ENCODE data around the gene TMEM63C. TPM values are rescaled to one million over a fixed set of nuclear protein-coding genes. Genes with fewer than 3 reads are reported as not detected.

TMEM63C gene
- total and polyA plus RNA-seq, 2 donors (not counting 3 experiments of a cell fraction or from before 2014, with no cell fraction given): not detected

- no peak for FAIRE-seq
- Histone ChIP-seq H3K9me1 (replicated peaks; ENCODE audit: control insufficient read depth, extremely low read depth, insufficient read depth, low read length) (no peaks in the 10 kb centered on the region), H3K27ac (ENCODE audit: insufficient read depth, low read depth, low read length) (no peak overlapping the region), H3K36me3 (ENCODE audit: control insufficient read depth in 2 of 2, extremely low read depth in 1 of 2, insufficient read depth in 2 of 2, low read length in 2 of 2) (no peaks in the 10 kb centered on the region), H3K27me3 (ENCODE audit: control insufficient read depth in 2 of 2, insufficient read depth in 2 of 2, low read length in 2 of 2) (no peaks in the 10 kb centered on the region), H3K4me3 (replicated peaks in 1 of 3; ENCODE audit: insufficient read depth in 1 of 3, low read depth in 1 of 3, low read length in 3 of 3) (no peak overlapping the region), H3K79me2 (ENCODE audit: control insufficient read depth, insufficient read depth, low read length) (no peaks in the 10 kb centered on the region), H2AFZ (ENCODE audit: low read depth, low read length) (no peak overlapping the region), H3K4me1 (ENCODE audit: control insufficient read depth, extremely low read depth, insufficient read depth, low read length) (no peaks in the 10 kb centered on the region), H4K20me1 (replicated peaks; ENCODE audit: control insufficient read depth, extremely low read depth, insufficient read depth, low read length) (no peaks in the 10 kb centered on the region), H3K9me3 (replicated peaks; ENCODE audit: control insufficient read depth, insufficient read depth, low read length) (no peaks in the 10 kb centered on the region), H3K9ac (replicated peaks; ENCODE audit: extremely low read depth, insufficient read depth, low read length) (no peak overlapping the region), H3K4me2 (ENCODE audit: insufficient read depth, low read length) (no peak overlapping the region)
- intact Hi-C loops (cut with micrococcal nuclease) (no loop called here), dilution Hi-C loops (cut with MboI; ENCODE audit: extremely low pct_ligation_motif_present, low sequenced_read_pairs) (no loop called here)
- ChIA-PET POLR2A (no interaction called here), CTCF (interaction anchor here (1.2 to 1.7 kb wide), 2 partner anchors 9 to 111 kb away, joined by 4 to 5 read pairs; no protein-coding TSS in a partner anchor)
- TF ChIP-seq MAX (IDR thresholded peaks at IDR 0.05; ENCODE audit: insufficient read depth, insufficient read length) (no peak), GATA2 (IDR thresholded peaks at IDR 0.05; ENCODE audit: insufficient read depth, insufficient read length, low read depth, low read length) (no peak), CTCF (IDR thresholded peaks at IDR 0.05; ENCODE audit: extremely low read depth in 1 of 2, insufficient read depth in 1 of 2, low read depth in 1 of 2, low read length in 2 of 2) (no peak), FOS (IDR thresholded peaks at IDR 0.05; ENCODE audit: borderline replicate concordance, insufficient read depth, low read length) (no peak), JUN (IDR thresholded peaks at IDR 0.05; ENCODE audit: borderline replicate concordance, insufficient read depth, insufficient read length, low read depth) (no peak), POLR2AphosphoS5 (IDR thresholded peaks at IDR 0.05; ENCODE audit: insufficient read depth, low read depth, low read length) (no peak), POLR2A (IDR thresholded peaks at IDR 0.05; ENCODE audit: low read depth, low read length) (no peak), EZH2 (IDR thresholded peaks at IDR 0.05; ENCODE audit: borderline replicate concordance, low read depth, low read length, severe bottlenecking) (no peak), MYC (IDR thresholded peaks at IDR 0.05; ENCODE audit: low read depth, low read length) (no peak)
- BruUV-seq (replicated peaks): no TSS peak
- DNase-seq (ENCODE audit: low read depth, low spot score): no peak
Measured at GRCh38 chr14:77204907-77205306, 23.3 kb downstream of the TMEM63C start.
